ENCODE data around the gene PKIB.

The PKIB gene

GRCh38 chr6:122751326-122751725, 141.1 kb downstream of the PKIB start:
- no peak for DNase-seq

GRCh38 chr6:122752459-122752858, 142.3 kb downstream of the PKIB start:
- DNase-seq, result no peak

- peak; percentile 10 for DNase-seq
Measured at GRCh38 chr6:122753000-122753687, 142.9 kb downstream of the PKIB start.

- DNase-seq, result no peak
Measured at GRCh38 chr6:122753688-122754056, 143.5 kb downstream of the PKIB start.

- DNase-seq, result no peak
Measured at GRCh38 chr6:122754191-122754731, 144.1 kb downstream of the PKIB start.

- DNase-seq, result no peak
Measured at GRCh38 chr6:122755901-122756300, 145.7 kb downstream of the PKIB start.

GRCh38 chr6:122758927-122759334, 148.7 kb downstream of the PKIB start:
- no peak for DNase-seq

GRCh38 chr6:122760330-122760729, 150.1 kb downstream of the PKIB start:
- DNase-seq, result no peak

- DNase-seq, result no peak
Measured at GRCh38 chr6:122766256-122766655, 156.1 kb downstream of the PKIB start.

- peak; percentile 66 for DNase-seq
Measured at GRCh38 chr6:122770835-122771601, 160.8 kb downstream of the PKIB start.

- no peak for DNase-seq
Measured at GRCh38 chr6:122772724-122773415, 162.7 kb downstream of the PKIB start.

Data from hematopoietic multipotent progenitor cell treated with erythropoietin and hydrocortisone succinate and interleukin-3 and kit ligand, for 6 days (in vitro differentiated cells).